Esophagus squamous epithelium (tissue), 5 donors: ENCODE results near the gene AIP. TPM values are rescaled to one million over a fixed set of nuclear protein-coding genes. Genes with fewer than 3 reads are reported as not detected.

Experiments
- DNase-seq: peaks from one replicate; lab custom pipeline; 2025; lab: John Stamatoyannopoulos, UW
- H3K27ac ChIP-seq, 4 donors: fragments of 200-600 bp; sonication (generic); one replicate each; pipeline ENCODE4 v1.5.1; 2016 to 2019; ENCODE audit warnings: mild to moderate bottlenecking in 1 of 4
- H3K27me3 ChIP-seq, 4 donors: fragments of 200-600 bp; sonication (generic); 1 replicate in 3 of 4; 2 replicates in 1 of 4; pipeline versions ENCODE4 v1.5.1 to v1.6.0; 2017 to 2021; ENCODE audit warnings: antibody characterized with exemption in 1 of 4
- H3K36me3 ChIP-seq, 3 donors: fragments of 200-600 bp; sonication (generic); one replicate each; pipeline ENCODE4 v1.5.1; 2016 to 2019
- H3K4me1 ChIP-seq, 3 donors: fragments of 200-600 bp; sonication (generic); one replicate each; pipeline ENCODE4 v1.5.1; 2017 to 2019
- H3K4me3 ChIP-seq, 4 donors: fragments of 200-600 bp; sonication (generic); 1 replicate in 3 of 4; 2 replicates in 1 of 4; pipeline ENCODE4 v1.5.1; 2016 to 2019; ENCODE audit warnings: mild to moderate bottlenecking in 2 of 4, moderate library complexity in 1 of 4
- H3K9me3 ChIP-seq, 3 donors: fragments of 200-600 bp; sonication (generic); one replicate each; pipeline ENCODE4 v1.5.1; 2016 to 2019
- CTCF ChIP-seq, 6 experiments: fragments of 450-650 bp in 4 of 6; fragments of 200-600 bp in 2 of 6; sonication (generic) in 2 of 6; IDR thresholded peaks; one replicate each; pipeline ENCODE4 v1.5.1; 2016 to 2019; ENCODE audit warnings: antibody characterized with exemption in 6 of 6, mild to moderate bottlenecking in 4 of 6, moderate library complexity in 4 of 6
- POLR2A ChIP-seq, 4 donors: fragments of 450-650 bp; IDR thresholded peaks; one replicate each; pipeline ENCODE4 v1.6.1; 2017; ENCODE audit warnings: antibody characterized with exemption in 4 of 4, mild to moderate bottlenecking in 4 of 4, moderate library complexity in 3 of 4
- WGBS, 2 donors: methylation state at CpG; one replicate each; pipeline ENCODE4 v1.1.5; 2018; 5-methylcytosine and 5-hydroxymethylcytosine counted together
- intact Hi-C: fragments of 100-400 bp; cut with DNase I; formaldehyde crosslinking; loops from one replicate; pipeline ENCODE4 v1.15.0; 2022
- total RNA-seq, 4 donors: library from RNA; depleted of rRNA; stranded (reverse); fragments of >200 nt; gene quantifications; one replicate each; pipeline ENCODE4 v1.1.0, GENCODE V29; 2016
- donor health status: DM: yes; HTN: yes; CAD: no.

Gene AIP
- total RNA-seq, 4 donors from 2014 or later, result 16.8 to 63.3 (median 28.3) TPM

GRCh38 chr11:67495234-67496005 lies 12.6 kb downstream of the AIP start:
- no peak for DNase-seq
- Histone ChIP-seq H3K27ac (no peak overlapping the region), H3K27me3 (no peaks in the 10 kb centered on the region), H3K4me3 (no peak overlapping the region), H3K4me1 (no peaks in the 10 kb centered on the region), H3K9me3 (no peaks in the 10 kb centered on the region), H3K36me3 (peaks cover 24 to 100% (median 32%) of the 10 kb centered on the region in 3 donors)
- intact Hi-C loops, result no loop called here
- TF ChIP-seq CTCF (IDR thresholded peaks at IDR 0.05) (no peak), POLR2A (IDR thresholded peaks at IDR 0.05) (no peak)
- WGBS, 2 donors, result 86% methylated on average over 6 of the region's 16 CpGs; no CpG with 5 or more reads in 1 of the 2 donors

- no peak for TF ChIP-seq CTCF (IDR thresholded peaks at IDR 0.05)
- no peak for TF ChIP-seq POLR2A (IDR thresholded peaks at IDR 0.05)
- Histone ChIP-seq H3K9me3 (no peaks in the 10 kb centered on the region), H3K27me3 (no peaks in the 10 kb centered on the region), H3K4me1 (no peaks in the 10 kb centered on the region), H3K27ac (no peak overlapping the region), H3K4me3 (no peak overlapping the region), H3K36me3 (peaks cover 17 to 99% (median 29%) of the 10 kb centered on the region in 3 donors)
- intact Hi-C loops, result no loop called here
- DNase-seq, result no peak
- WGBS, 2 donors, result 81 to 90% methylated on average over 3 to 10 of the region's 12 CpGs
These were observed 13.3 kb downstream of the AIP start for GRCh38 chr11:67496113-67496512.

GRCh38 chr11:67497656-67498291 lies 14.9 kb downstream of the AIP start:
- no peak for DNase-seq
- Histone ChIP-seq H3K36me3 (peaks cover 14 to 99% (median 21%) of the 10 kb centered on the region in 3 donors), H3K27me3 (peaks cover 0 to 12% (median 0%) of the 10 kb centered on the region in 4 donors), H3K9me3 (no peaks in the 10 kb centered on the region), H3K27ac (no peak overlapping the region), H3K4me3 (no peak overlapping the region), H3K4me1 (no peaks in the 10 kb centered on the region)
- 88 to 97% methylated on average over 5 to 12 of the region's 21 CpGs for WGBS, 2 donors
- no peak for TF ChIP-seq CTCF (IDR thresholded peaks at IDR 0.05)
- no peak for TF ChIP-seq POLR2A (IDR thresholded peaks at IDR 0.05)
- intact Hi-C loops, result no loop called here

- Histone ChIP-seq H3K9me3 (no peaks in the 10 kb centered on the region), H3K4me1 (peaks cover 1 to 6% (median 4%) of the 10 kb centered on the region in 3 donors), H3K36me3 (peaks cover 9 to 92% (median 13%) of the 10 kb centered on the region in 3 donors), H3K27ac (no peak overlapping the region), H3K4me3 (no peak overlapping the region), H3K27me3 (peaks cover 0 to 20% (median 0%) of the 10 kb centered on the region in 4 donors)
- 87 to 100% methylated on average over 5 to 6 of the region's 21 CpGs for WGBS, 2 donors
- TF ChIP-seq POLR2A (IDR thresholded peaks at IDR 0.05), result no peak
- no peak for TF ChIP-seq CTCF (IDR thresholded peaks at IDR 0.05)
- intact Hi-C loops, result no loop called here
- DNase-seq, result no peak
These were observed 15.7 kb downstream of the AIP start for GRCh38 chr11:67498544-67498972.
